NCI-H510A treated with DMSO at 0.1 percent for 48 hours (cell line): Measurements from ENCODE around the gene CLCA4.

Experiments
- DNase-seq: peaks from one replicate; lab custom pipeline; 2025; lab: John Stamatoyannopoulos, UW

The CLCA4 gene

DNA sequence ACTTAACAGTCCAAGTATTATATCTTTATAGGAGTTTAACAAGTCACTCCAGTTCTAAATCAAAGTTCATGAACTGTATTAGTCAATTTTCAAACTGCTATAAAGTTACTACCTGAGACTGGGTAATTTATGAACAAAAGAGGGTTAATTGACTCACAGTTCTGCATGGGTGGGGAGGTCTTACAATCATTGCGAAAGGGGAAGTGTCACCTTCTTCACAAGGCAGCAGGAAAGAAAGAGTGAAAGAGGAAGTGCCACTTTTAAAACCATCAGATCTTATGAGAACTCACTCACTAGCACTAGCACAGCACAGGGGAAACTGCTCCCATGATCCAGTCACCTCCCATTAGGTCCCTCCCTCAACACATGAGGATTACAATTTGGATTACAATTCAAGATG lies 70.0 kb downstream of the CLCA4 start:
- DNase-seq = no peak

- no peak for DNase-seq
Measured at GRCh38 chr1:86618358-86618757, 71.5 kb downstream of the CLCA4 start.

DNA sequence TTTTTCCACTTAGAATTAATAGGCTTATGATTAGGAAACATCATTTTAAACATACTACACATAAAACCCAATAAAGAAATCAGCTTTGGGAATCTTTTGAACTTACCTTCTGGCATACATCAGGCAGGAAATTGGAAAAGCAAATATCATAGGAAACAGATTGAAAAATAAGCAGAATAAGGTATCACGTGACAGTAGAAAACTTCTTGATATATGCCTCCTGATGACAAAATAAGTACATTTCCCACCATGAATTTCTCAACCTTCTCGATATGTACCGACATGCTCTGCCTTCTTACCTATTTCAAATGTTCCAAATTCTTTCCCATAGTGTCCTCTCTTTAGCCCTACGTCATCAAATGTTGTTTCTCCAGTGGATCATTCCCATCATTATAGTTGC lies 72.4 kb downstream of the CLCA4 start:
- DNase-seq = no peak

DNA sequence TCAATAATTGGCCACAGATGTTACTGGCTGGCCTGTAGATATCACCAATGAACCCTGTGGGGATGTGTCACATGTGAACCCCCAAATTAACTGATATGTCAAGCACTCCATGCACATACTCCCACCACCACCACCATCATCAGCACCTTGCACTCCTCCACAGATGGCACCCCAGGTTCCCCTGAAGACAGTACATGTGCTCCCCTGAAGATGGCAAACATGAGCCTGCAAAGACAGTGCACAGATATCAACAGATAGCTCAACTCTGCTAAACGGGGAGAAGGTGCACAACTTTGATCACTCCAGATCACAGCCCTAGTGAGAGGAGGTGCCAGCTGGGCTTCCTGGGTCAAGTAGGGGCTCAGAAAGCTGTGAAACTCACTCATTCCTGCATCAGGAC lies 74.4 kb downstream of the CLCA4 start:
- DNase-seq = no peak
